Cerebellar cortex (tissue), 1 donor: ENCODE measurements around the gene ADRA2B.
A peak's percentile ranks its signal among the peaks of the same experiment; 100 is the strongest.
"Not testable (repeated sequence)": the region's sequence is repeated elsewhere in the genome, so short reads cannot be mapped to it uniquely, and the experiment has no call there.

ENCODE experiments used
- DNase-seq: peaks from one replicate; pipeline ENCODE4 v3.0.0-alpha.2; 2015; ENCODE audit warnings: low spot score

The ADRA2B gene

DNA sequence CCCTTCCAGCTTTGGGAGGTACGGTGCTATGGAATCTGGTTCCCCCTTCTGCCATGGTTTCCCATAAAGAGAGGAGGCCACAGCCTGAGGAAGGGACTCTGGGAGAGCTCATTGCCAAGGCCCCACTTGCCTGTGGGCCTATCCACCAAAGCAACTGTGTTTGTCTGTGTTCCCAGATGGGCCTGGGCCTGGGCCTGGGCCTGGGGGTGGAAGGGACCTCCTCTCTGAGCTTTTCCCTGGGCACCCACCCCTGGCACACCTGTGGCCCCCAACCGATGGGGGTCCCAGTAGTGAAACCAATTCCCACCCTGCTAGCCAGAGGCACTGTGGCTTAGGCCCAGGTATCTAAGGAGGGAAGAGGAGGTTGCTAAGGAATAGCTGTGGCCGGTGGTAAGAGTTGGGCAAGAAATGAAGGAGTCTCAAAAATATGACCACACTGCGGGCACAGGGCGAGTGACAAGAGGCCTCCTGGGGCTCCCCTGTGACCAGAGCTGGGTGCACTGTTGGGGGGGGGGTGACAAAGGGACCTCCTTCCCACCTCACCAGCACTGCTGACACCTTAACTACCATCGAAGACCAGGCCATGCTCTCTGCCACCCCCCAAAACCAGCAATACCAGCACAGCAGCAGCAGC lies 33.8 kb upstream of the ADRA2B start:
- no peak for DNase-seq

GRCh38 chr2:96148410-96149217 lies 32.2 kb upstream of the ADRA2B start:
- peak; percentile 35 for DNase-seq

- DNase-seq, result no peak
These were observed 31.3 kb upstream of the ADRA2B start for GRCh38 chr2:96147593-96148201.

DNA sequence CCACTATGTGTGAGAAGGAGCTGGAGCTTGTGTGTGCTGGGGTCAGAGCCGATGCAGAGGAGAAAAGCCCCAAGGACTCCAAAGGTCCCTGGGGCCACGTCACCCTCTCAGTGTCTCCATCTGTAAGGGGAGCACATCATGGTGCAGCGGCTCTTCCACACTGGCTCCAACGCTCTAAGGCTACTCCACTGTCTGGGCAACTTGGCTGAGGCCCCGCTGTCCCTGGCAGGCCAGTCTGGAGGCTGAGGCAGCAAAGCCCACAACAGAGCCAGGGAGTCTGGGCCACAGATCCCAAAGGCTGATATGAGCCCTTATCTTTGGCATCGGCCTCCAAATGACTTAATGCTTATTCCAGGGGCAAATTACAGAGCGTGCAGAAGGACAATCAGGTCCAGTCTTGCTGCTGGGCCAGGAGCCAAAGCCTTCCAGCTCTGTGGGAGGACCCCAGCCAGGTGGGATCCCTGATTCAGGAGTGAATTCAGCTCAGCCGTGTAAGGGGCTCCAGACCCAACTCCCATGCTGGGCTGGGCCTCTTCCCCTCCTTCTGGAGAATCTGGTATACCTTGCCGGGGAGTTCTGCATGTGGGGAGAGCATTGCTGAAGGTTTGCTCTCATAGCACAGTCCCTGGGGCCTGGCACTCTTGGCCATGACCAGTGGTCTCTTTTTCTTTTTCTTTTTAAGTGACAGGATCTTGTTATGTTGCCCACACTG lies 30.7 kb upstream of the ADRA2B start:
- no peak for DNase-seq

DNA sequence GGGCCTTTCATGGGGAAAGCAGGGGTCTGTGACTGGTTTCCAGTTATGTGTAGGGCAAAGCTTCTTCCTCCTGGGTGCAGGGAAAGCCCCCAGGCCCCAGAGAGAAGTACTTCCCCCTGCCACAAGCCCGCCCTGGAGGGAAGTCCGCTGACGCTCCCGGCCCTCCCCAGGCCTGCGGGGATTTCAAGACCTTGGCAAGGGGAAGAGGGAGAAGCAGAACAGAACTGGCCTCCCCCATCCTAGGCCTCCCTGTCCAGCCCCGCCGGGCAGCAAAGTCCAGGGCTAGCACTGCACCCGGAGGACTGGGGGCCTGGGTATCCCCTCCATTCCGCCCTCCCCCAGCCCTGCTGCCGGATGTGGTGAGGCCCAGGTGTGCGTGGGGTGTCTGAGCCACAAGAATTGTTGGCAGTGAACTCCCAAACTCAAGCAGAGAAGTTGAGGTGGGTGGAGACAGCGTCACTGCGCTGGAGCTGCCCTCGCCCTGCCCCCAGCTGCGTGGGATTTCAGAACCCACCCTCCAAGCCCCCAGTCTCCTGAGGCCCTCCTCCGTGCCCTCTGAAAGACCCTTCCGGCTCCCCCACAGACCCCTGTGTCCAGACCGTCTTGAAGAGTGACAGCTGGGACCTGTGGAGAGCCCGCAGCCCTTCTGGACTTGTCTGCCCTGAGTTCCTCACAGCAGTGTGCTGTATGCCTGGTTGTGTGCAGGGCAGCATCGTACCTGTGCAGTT lies 29.9 kb upstream of the ADRA2B start:
- no peak for DNase-seq

GRCh38 chr2:96145848-96146152 lies 29.4 kb upstream of the ADRA2B start:
- no peak for DNase-seq

- DNase-seq, result peak; percentile 72
These were observed 28.9 kb upstream of the ADRA2B start, which contains the start of gene DUSP2 for GRCh38 chr2:96145036-96145847. Gene DUSP2 (minus strand): TSS chr2:96145440. CDS start chr2:96145354, 86 bp downstream.

- no peak for DNase-seq
These were observed 28.2 kb upstream of the ADRA2B start for GRCh38 chr2:96144481-96145035.

DNA sequence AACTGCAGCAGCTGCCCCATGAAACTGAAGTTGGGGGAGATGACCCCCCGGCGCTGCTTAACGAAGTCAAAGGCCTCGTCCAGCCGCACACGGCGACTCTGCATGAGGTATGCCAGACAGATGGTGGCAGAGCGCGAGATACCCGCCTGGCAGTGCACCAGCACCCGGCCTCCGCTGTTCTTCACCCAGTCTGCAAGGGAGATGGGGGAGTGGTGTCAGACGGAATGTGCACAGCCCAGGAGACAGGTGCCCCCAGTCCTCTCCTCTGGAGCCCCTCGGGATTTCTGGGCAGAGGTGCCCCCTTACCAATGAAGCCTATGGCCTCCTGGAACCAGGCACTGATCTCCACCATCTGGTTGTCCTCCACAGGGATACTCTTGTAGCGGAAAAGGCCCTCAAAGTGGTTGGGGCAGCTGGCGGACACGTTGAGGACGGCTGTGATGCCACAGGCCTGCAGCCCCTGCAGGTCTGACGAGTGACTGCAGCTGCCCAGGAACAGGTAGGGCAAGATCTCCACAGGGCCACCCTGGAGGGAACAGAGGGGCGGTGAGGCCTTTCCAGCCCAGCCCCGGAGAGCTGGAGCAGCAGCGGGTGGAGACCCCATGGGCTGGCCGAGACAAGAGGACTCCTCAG lies 27.6 kb upstream of the ADRA2B start:
- peak; percentile 38 for DNase-seq

- no peak for DNase-seq
These were observed 27.0 kb upstream of the ADRA2B start for GRCh38 chr2:96143231-96143847.

GRCh38 chr2:96142217-96143113 lies 26.1 kb upstream of the ADRA2B start:
- no peak for DNase-seq

GRCh38 chr2:96141624-96141967 lies 25.2 kb upstream of the ADRA2B start:
- DNase-seq, result not testable (repeated sequence)

DNA sequence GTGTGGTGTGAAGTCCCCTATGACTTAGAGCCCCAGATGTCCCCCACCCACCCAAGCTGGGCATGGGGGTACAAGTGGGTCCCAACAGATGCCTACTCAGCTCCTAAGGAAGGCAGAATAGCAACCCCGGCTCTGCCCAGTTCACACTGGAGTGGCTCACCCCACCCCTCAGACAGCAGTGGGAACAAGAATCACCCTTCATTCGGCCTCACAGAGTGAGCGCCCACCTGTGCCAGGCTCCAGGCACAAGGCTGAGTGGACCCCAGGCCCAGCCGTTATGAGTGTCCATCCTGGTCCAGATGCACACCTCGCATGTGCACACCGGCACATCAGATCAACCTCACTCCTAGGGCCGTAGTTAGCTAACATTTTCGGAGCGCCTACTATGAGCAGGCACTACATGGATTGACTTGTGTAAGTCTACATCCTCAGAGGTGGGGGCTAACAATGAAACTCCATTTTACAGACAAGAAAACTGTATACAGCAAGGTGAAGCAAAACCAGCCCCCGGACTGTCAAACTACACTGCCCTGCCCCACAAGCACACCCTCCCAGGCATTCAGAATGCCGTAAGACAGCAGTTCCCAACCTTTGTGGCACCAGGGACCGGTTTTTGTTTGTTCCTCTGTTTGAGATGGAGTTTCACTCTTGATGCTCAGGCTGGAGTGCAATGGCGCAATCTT lies 24.7 kb upstream of the ADRA2B start:
- no peak for DNase-seq

DNA sequence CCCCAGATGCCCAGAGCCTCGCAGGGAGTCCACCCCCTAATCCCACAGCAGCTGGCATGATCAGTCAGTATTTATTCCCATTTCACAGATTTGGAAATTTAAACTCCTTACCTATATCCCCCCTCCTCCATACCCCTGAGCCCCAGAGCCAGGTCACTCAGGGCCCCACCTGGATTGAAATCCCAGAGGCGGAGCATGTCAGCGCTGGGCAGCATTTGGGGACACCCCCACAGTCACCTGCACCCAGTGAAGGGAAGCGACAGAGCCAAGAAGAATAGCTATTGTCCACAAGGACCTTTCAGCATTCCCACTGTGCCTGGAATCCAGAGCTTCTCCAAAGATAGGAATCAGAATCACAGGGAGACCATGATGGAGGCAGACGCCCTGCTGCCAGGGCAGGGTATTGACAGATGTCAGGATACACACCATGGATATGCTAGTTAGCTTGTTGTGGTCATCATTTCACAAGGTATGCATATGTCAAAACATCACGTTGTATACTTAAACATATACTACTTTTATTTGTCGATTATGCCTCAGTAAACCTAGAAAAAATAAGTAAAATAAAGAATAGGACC lies 22.9 kb upstream of the ADRA2B start:
- no peak for DNase-seq

DNA sequence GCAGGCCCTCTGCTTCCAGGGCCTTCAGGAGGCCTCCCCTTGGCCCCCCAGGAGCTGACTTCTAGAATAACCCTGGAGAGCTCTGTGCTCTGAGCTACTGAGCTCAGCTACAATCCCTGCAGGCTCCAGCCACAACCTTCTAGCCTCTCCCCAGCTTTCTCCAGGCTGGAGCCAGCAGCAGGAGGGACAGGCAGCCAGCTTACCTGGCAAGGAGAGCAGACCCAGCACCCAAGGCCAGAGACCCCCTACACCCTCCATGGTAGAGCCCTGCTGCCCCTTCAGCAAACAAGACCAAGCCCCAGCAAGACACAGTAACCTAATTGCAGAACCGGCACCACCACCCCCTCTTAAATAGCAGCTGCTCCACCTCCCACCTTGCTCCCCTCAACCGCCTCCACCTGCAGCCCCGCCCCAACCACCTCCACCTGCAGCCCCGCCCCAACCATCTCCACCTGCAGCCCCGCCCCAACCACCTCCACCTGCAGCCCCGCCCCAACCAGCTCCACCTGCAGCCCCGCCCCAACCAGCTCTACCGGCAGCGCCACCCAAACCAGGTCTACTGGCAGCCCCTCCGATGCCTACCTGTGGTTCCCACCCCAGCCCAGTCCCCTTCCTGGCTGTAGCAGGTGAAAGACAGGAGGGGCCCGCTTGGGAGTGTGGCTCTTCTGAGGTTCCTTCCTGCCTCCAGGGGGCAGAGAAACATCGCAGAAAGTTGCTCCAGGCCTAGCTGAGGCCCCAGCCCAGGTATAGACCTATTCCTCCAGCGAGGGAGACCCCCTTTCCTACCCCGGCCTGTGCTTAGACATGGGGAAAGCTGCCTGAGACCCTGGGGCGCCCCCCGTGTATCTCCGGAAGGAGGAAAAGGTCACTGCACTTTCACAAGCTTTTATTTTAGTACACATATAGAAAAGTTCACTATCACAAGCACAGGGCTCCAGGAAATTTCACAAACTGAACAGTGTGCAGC lies 22.1 kb upstream of the ADRA2B start, which contains the start of gene ASTL:
ASTL (minus strand) TSS at position 324 of the 967 bp plus-strand sequence; CDS start at position 258, 66 bp downstream.
- DNase-seq, result peak; percentile 49
